GM12891 (cell line): ENCODE measurements around the gene RTKN2.

Source experiments
- DNase-seq: peaks from one replicate; pipeline ENCODE4 v3.0.0; 2011; ENCODE audit warnings: low spot score; ENCODE audit not compliant: insufficient read length
- FAIRE-seq: peaks from 2 replicates; lab custom pipeline; 2011; peaks lifted over from hg19 to GRCh38; lab: Jason Lieb, UNC
- PAX5 ChIP-seq: IDR thresholded peaks from 2 replicates; pipeline ENCODE4 v1.6.1; 2011; ENCODE audit warnings: low read length, moderate library complexity, mild to moderate bottlenecking; ENCODE audit not compliant: insufficient read depth, severe bottlenecking
- POLR2A ChIP-seq: IDR thresholded peaks from 2 replicates; pipeline ENCODE4 v1.6.1; 2011; ENCODE audit warnings: low read depth, low read length, control low read depth
- POLR2AphosphoS5 ChIP-seq: IDR thresholded peaks from 2 replicates; pipeline ENCODE4 v1.6.1; 2011; ENCODE audit warnings: low read depth, low read length, control low read depth
- POU2F2 ChIP-seq: IDR thresholded peaks from 2 replicates; pipeline ENCODE4 v1.6.1; 2011; ENCODE audit warnings: low read depth, mild to moderate bottlenecking, control low read depth, low read length, moderate library complexity
- SPI1 ChIP-seq: IDR thresholded peaks from 2 replicates; pipeline ENCODE4 v1.6.1; 2011; ENCODE audit warnings: low read depth, low read length, control low read depth
- TAF1 ChIP-seq: IDR thresholded peaks from 2 replicates; pipeline ENCODE4 v1.6.1; 2011; ENCODE audit warnings: low read depth, low read length, control low read depth

RTKN2 gene

GRCh38 chr10:62183857-62184795 lies 84.5 kb downstream of the RTKN2 start:
- no peak for TF ChIP-seq SPI1
- TF ChIP-seq PAX5, result no peak
- TF ChIP-seq POLR2AphosphoS5, result no peak
- no peak for TF ChIP-seq TAF1
- TF ChIP-seq POLR2A, result no peak
- TF ChIP-seq POU2F2, result no peak
- no peak for DNase-seq
- FAIRE-seq, result no peak

GRCh38 chr10:62183442-62183841 lies 85.2 kb downstream of the RTKN2 start:
- FAIRE-seq, result peak; percentile 85
- DNase-seq, result peak; percentile 30
- no peak for TF ChIP-seq POLR2AphosphoS5
- no peak for TF ChIP-seq TAF1
- TF ChIP-seq POLR2A, result no peak
- TF ChIP-seq SPI1, result no peak
- TF ChIP-seq POU2F2, result no peak
- no peak for TF ChIP-seq PAX5

GRCh38 chr10:62182595-62182994 lies 86.0 kb downstream of the RTKN2 start:
- DNase-seq (no peak), FAIRE-seq (no peak)
- TF ChIP-seq SPI1 (no peak), POU2F2 (no peak), POLR2AphosphoS5 (no peak)

GRCh38 chr10:62182171-62182570 lies 86.5 kb downstream of the RTKN2 start:
- no peak for DNase-seq

GRCh38 chr10:62180677-62181076 lies 88.0 kb downstream of the RTKN2 start:
- DNase-seq (no peak), FAIRE-seq (no peak)
- TF ChIP-seq POLR2AphosphoS5, result no peak
- no peak for TF ChIP-seq SPI1
- TF ChIP-seq POU2F2, result no peak
- TF ChIP-seq PAX5, result no peak
- TF ChIP-seq POLR2A, result no peak
- no peak for TF ChIP-seq TAF1

More at GRCh38 chr10:62182171-62182570, 86.5 kb downstream of the RTKN2 start:
- TF ChIP-seq POLR2AphosphoS5, result no peak
- no peak for TF ChIP-seq SPI1
- TF ChIP-seq POLR2A, result no peak
- no peak for TF ChIP-seq TAF1
- TF ChIP-seq POU2F2, result no peak
- TF ChIP-seq PAX5, result no peak
- FAIRE-seq, result peak; percentile 52

- DNase-seq (no peak), FAIRE-seq (no peak)
- TF ChIP-seq SPI1, result no peak
- no peak for TF ChIP-seq PAX5
- no peak for TF ChIP-seq POU2F2
- no peak for TF ChIP-seq POLR2A
- no peak for TF ChIP-seq TAF1
- TF ChIP-seq POLR2AphosphoS5, result no peak
Observed at GRCh38 chr10:62178568-62178967, 90.1 kb downstream of the RTKN2 start.

GRCh38 chr10:62177111-62177510 lies 91.5 kb downstream of the RTKN2 start:
- no peak for DNase-seq
- FAIRE-seq, result no peak
- TF ChIP-seq POLR2AphosphoS5 (no peak), POU2F2 (no peak), TAF1 (no peak)

GRCh38 chr10:62175251-62175650 lies 93.4 kb downstream of the RTKN2 start:
- DNase-seq, result no peak
- TF ChIP-seq SPI1, result no peak
- no peak for TF ChIP-seq POU2F2
- TF ChIP-seq POLR2AphosphoS5, result no peak
- no peak for TF ChIP-seq PAX5
- TF ChIP-seq POLR2A, result no peak
- TF ChIP-seq TAF1, result no peak
- no peak for FAIRE-seq

GRCh38 chr10:62172465-62172864 lies 96.2 kb downstream of the RTKN2 start:
- no peak for DNase-seq
- no peak for TF ChIP-seq POLR2A
- TF ChIP-seq POLR2AphosphoS5, result no peak
- TF ChIP-seq SPI1, result no peak
- TF ChIP-seq POU2F2, result no peak
- TF ChIP-seq TAF1, result no peak
- TF ChIP-seq PAX5, result no peak
- no peak for FAIRE-seq

GRCh38 chr10:62171791-62172190 lies 96.9 kb downstream of the RTKN2 start:
- FAIRE-seq, result no peak
- TF ChIP-seq PAX5 (no peak), POLR2A (no peak), POLR2AphosphoS5 (no peak), SPI1 (no peak), TAF1 (no peak), POU2F2 (no peak)
- DNase-seq, result no peak
